ENCODE measurements around the gene ACAD9.

- TF ChIP-seq EZH2phosphoT487 (IDR thresholded peaks at IDR 0.05; ENCODE audit: borderline replicate concordance, low read depth, low read length): no peak
- TF ChIP-seq CTCF (conservative IDR thresholded peaks at IDR 0.05; ENCODE audit: low read length): no peak
Measured at GRCh38 chr3:128881576-128881975, 2.2 kb downstream of the ACAD9 start.

All from OCI-LY7 (cell line).